Activated T-cell treated with anti-CD3 and anti-CD28 coated beads, Interleukin-2, amount 50 U/mL, for 72 hours (primary cell): ENCODE data around the gene PARD3. TPM values are rescaled to one million over a fixed set of nuclear protein-coding genes. Genes with fewer than 3 reads are reported as not detected.

ENCODE experiments used
- ATAC-seq, 2 donors: fragments of 150-1000 bp; cut with Tn5 transposase; replicated peaks in 1 of 2; 2 replicates each; pipeline ENCODE4 v1.10.0; 2021; ENCODE audit warnings: moderate library complexity in 2 of 2, mild to moderate bottlenecking in 1 of 2
- DNase-seq, 2 donors: peaks; one replicate each; pipeline ENCODE4 v3.0.0; 2021 to 2022; ENCODE audit warnings: mixed read lengths in 1 of 2
- H3K27ac Mint-ChIP-seq: one replicate; pipeline ENCODE4 v1.8.0; 2022; ENCODE audit warnings: mild to moderate bottlenecking, moderate library complexity, mixed read lengths
- H3K27me3 Mint-ChIP-seq: one replicate; pipeline ENCODE4 v1.8.0; 2022; ENCODE audit warnings: low read depth, mixed read lengths
- H3K36me3 Mint-ChIP-seq, 2 donors: one replicate each; pipeline ENCODE4 v1.8.0; 2022; ENCODE audit warnings: mixed read lengths in 2 of 2, mild to moderate bottlenecking in 1 of 2; ENCODE audit not compliant: insufficient read depth in 2 of 2
- H3K4me1 Mint-ChIP-seq: one replicate; pipeline ENCODE4 v1.8.0; 2022; ENCODE audit warnings: low read depth, mixed read lengths
- H3K4me3 Mint-ChIP-seq, 2 donors: one replicate each; pipeline ENCODE4 v1.8.0; 2022; ENCODE audit warnings: mild to moderate bottlenecking in 2 of 2, mixed read lengths in 2 of 2, moderate library complexity in 2 of 2
- H3K9me3 Mint-ChIP-seq, 2 donors: one replicate each; pipeline ENCODE4 v1.8.0; 2022; ENCODE audit warnings: mixed read lengths in 2 of 2
- total RNA-seq, 2 donors: library from RNA; stranded (reverse); gene quantifications; one replicate each; pipeline ENCODE4 v1.2.3, GENCODE V29; 2022

PARD3 gene
- total RNA-seq, 2 donors from 2014 or later: 2.3 to 3.7 TPM

GRCh38 chr10:34494012-34494411, 321.1 kb downstream of the PARD3 start:
- Mint-ChIP-seq H3K4me3 (no peak overlapping the region), H3K9me3 (no peaks in the 10 kb centered on the region), H3K27me3 (no peaks in the 10 kb centered on the region), H3K4me1 (no peaks in the 10 kb centered on the region), H3K27ac (no peak overlapping the region), H3K36me3 (no peaks in the 10 kb centered on the region)
- no peak for DNase-seq
- ATAC-seq: no peak

- Mint-ChIP-seq H3K4me3 (no peak overlapping the region), H3K9me3 (no peaks in the 10 kb centered on the region), H3K27ac (no peak overlapping the region), H3K27me3 (no peaks in the 10 kb centered on the region), H3K4me1 (no peaks in the 10 kb centered on the region), H3K36me3 (no peaks in the 10 kb centered on the region)
- DNase-seq: no peak
- ATAC-seq: no peak
Measured at GRCh38 chr10:34492081-34492480, 323.0 kb downstream of the PARD3 start.

GRCh38 chr10:34491678-34492077, 323.4 kb downstream of the PARD3 start:
- H3K36me3 Mint-ChIP-seq: no peaks in the 10 kb centered on the region
- H3K27me3 Mint-ChIP-seq: no peaks in the 10 kb centered on the region
- DNase-seq (no peak), ATAC-seq (no peak)
- H3K4me1 Mint-ChIP-seq: no peaks in the 10 kb centered on the region
- H3K27ac Mint-ChIP-seq: no peak overlapping the region
- no peaks in the 10 kb centered on the region for H3K9me3 Mint-ChIP-seq
- H3K4me3 Mint-ChIP-seq: no peak overlapping the region

- Mint-ChIP-seq H3K27ac (no peak overlapping the region), H3K27me3 (no peaks in the 10 kb centered on the region), H3K9me3 (no peaks in the 10 kb centered on the region), H3K36me3 (no peaks in the 10 kb centered on the region), H3K4me3 (no peak overlapping the region), H3K4me1 (no peaks in the 10 kb centered on the region)
- ATAC-seq (no peak), DNase-seq (no peak)
Measured at GRCh38 chr10:34489973-34490745, 324.9 kb downstream of the PARD3 start.

- Mint-ChIP-seq H3K27ac (no peak overlapping the region), H3K27me3 (no peaks in the 10 kb centered on the region), H3K36me3 (no peaks in the 10 kb centered on the region), H3K4me1 (no peaks in the 10 kb centered on the region), H3K9me3 (no peaks in the 10 kb centered on the region), H3K4me3 (no peak overlapping the region)
- DNase-seq (no peak), ATAC-seq (no peak)
Measured at GRCh38 chr10:34489411-34489810, 325.7 kb downstream of the PARD3 start.

- no peak for DNase-seq
- no peaks in the 10 kb centered on the region for H3K9me3 Mint-ChIP-seq
- no peak overlapping the region for H3K27ac Mint-ChIP-seq
- no peaks in the 10 kb centered on the region for H3K4me1 Mint-ChIP-seq
- no peaks in the 10 kb centered on the region for H3K27me3 Mint-ChIP-seq
- no peaks in the 10 kb centered on the region for H3K36me3 Mint-ChIP-seq
- ATAC-seq: no peak
- no peak overlapping the region for H3K4me3 Mint-ChIP-seq
Measured at GRCh38 chr10:34488476-34489130, 326.5 kb downstream of the PARD3 start.

- no peaks in the 10 kb centered on the region for H3K4me1 Mint-ChIP-seq
- no peaks in the 10 kb centered on the region for H3K27me3 Mint-ChIP-seq
- no peak for DNase-seq
- H3K27ac Mint-ChIP-seq: no peak overlapping the region
- H3K9me3 Mint-ChIP-seq: peaks cover 0 to 2% of the 10 kb centered on the region in 2 donors
- no peak overlapping the region for H3K4me3 Mint-ChIP-seq
- no peaks in the 10 kb centered on the region for H3K36me3 Mint-ChIP-seq
- no peak for ATAC-seq
Measured at GRCh38 chr10:34486008-34486407, 329.1 kb downstream of the PARD3 start.

GRCh38 chr10:34484164-34484563, 330.9 kb downstream of the PARD3 start:
- no peaks in the 10 kb centered on the region for H3K36me3 Mint-ChIP-seq
- ATAC-seq (no peak), DNase-seq (no peak)
- H3K27me3 Mint-ChIP-seq: no peaks in the 10 kb centered on the region
- H3K9me3 Mint-ChIP-seq: peaks cover 0 to 2% of the 10 kb centered on the region in 2 donors
- no peak overlapping the region for H3K4me3 Mint-ChIP-seq
- no peaks in the 10 kb centered on the region for H3K4me1 Mint-ChIP-seq
- H3K27ac Mint-ChIP-seq: no peak overlapping the region

GRCh38 chr10:34480345-34480744, 334.8 kb downstream of the PARD3 start:
- DNase-seq (no peak), ATAC-seq (no peak)
- Mint-ChIP-seq H3K4me1 (no peaks in the 10 kb centered on the region), H3K9me3 (peaks cover 0 to 2% of the 10 kb centered on the region in 2 donors), H3K4me3 (no peak overlapping the region), H3K27me3 (no peaks in the 10 kb centered on the region), H3K36me3 (no peaks in the 10 kb centered on the region), H3K27ac (no peak overlapping the region)

- DNase-seq (no peak), ATAC-seq (no peak)
- Mint-ChIP-seq H3K9me3 (peaks cover 0 to 2% of the 10 kb centered on the region in 2 donors), H3K36me3 (no peaks in the 10 kb centered on the region), H3K27ac (no peak overlapping the region), H3K4me1 (no peaks in the 10 kb centered on the region), H3K27me3 (no peaks in the 10 kb centered on the region), H3K4me3 (no peak overlapping the region)
Measured at GRCh38 chr10:34479520-34480179, 335.4 kb downstream of the PARD3 start.

- DNase-seq (no peak), ATAC-seq (no peak)
- Mint-ChIP-seq H3K36me3 (no peaks in the 10 kb centered on the region), H3K4me3 (no peak overlapping the region), H3K27me3 (no peaks in the 10 kb centered on the region), H3K9me3 (no peaks in the 10 kb centered on the region), H3K4me1 (no peaks in the 10 kb centered on the region), H3K27ac (no peak overlapping the region)
Measured at GRCh38 chr10:34477249-34477648, 337.8 kb downstream of the PARD3 start.

- DNase-seq (no peak), ATAC-seq (no peak)
- H3K27ac Mint-ChIP-seq: no peak overlapping the region
- no peaks in the 10 kb centered on the region for H3K4me1 Mint-ChIP-seq
- no peaks in the 10 kb centered on the region for H3K36me3 Mint-ChIP-seq
- H3K9me3 Mint-ChIP-seq: no peaks in the 10 kb centered on the region
- no peak overlapping the region for H3K4me3 Mint-ChIP-seq
- no peaks in the 10 kb centered on the region for H3K27me3 Mint-ChIP-seq
Measured at GRCh38 chr10:34476608-34477007, 338.5 kb downstream of the PARD3 start.

- H3K27me3 Mint-ChIP-seq: no peaks in the 10 kb centered on the region
- no peaks in the 10 kb centered on the region for H3K4me1 Mint-ChIP-seq
- H3K4me3 Mint-ChIP-seq: no peak overlapping the region
- DNase-seq (no peak), ATAC-seq (no peak)
- no peak overlapping the region for H3K27ac Mint-ChIP-seq
- H3K9me3 Mint-ChIP-seq: no peaks in the 10 kb centered on the region
- no peaks in the 10 kb centered on the region for H3K36me3 Mint-ChIP-seq
Measured at GRCh38 chr10:34475786-34476185, 339.3 kb downstream of the PARD3 start.
